ENCODE results near the gene MICAL3. TPM values are rescaled to one million over a fixed set of nuclear protein-coding genes. Genes with fewer than 3 reads are reported as not detected.

MICAL3 gene
- total and polyA plus RNA-seq, 2 donors, result 2.7 to 4.0 TPM

- H3K4me3 ChIP-seq (ENCODE audit: low read length in 2 of 2), result no peak overlapping the region
- DNase-seq (ENCODE audit: low read depth in 6 of 9, low spot score in 9 of 9), result no peak
- WGBS, result 97% methylated on average over 13 of the region's 13 CpGs
- no peak overlapping the region for H3K27ac ChIP-seq (ENCODE audit: low read depth in 1 of 2, low read length in 1 of 2)
- no peaks in the 10 kb centered on the region for H3K9me3 ChIP-seq (ENCODE audit: control insufficient read depth in 2 of 2, insufficient read depth in 1 of 2, low read length in 1 of 2)
- H3K27me3 ChIP-seq (ENCODE audit: control insufficient read depth in 2 of 2, insufficient read depth in 1 of 2, low read length in 1 of 2), result no peaks in the 10 kb centered on the region
- no peaks in the 10 kb centered on the region for H3K4me1 ChIP-seq (ENCODE audit: control insufficient read depth in 2 of 2, insufficient read depth in 2 of 2, low read length in 2 of 2)
- peaks cover 0 to 10% of the 10 kb centered on the region in 2 donors for H3K36me3 ChIP-seq (ENCODE audit: control insufficient read depth in 2 of 2, insufficient read depth in 2 of 2, low read length in 1 of 2)
Measured at GRCh38 chr22:17753401-17753989, 270.9 kb downstream of the MICAL3 start.

GRCh38 chr22:17751596-17751995 lies 272.8 kb downstream of the MICAL3 start:
- DNase-seq (ENCODE audit: low read depth in 6 of 9, low spot score in 9 of 9), result no peak
- H3K27me3 ChIP-seq (ENCODE audit: control insufficient read depth in 2 of 2, insufficient read depth in 1 of 2, low read length in 1 of 2), result no peaks in the 10 kb centered on the region
- H3K36me3 ChIP-seq (ENCODE audit: control insufficient read depth in 2 of 2, insufficient read depth in 2 of 2, low read length in 1 of 2), result peaks cover 0 to 10% of the 10 kb centered on the region in 2 donors
- H3K27ac ChIP-seq (ENCODE audit: low read depth in 1 of 2, low read length in 1 of 2), result no peak overlapping the region
- H3K9me3 ChIP-seq (ENCODE audit: control insufficient read depth in 2 of 2, insufficient read depth in 1 of 2, low read length in 1 of 2), result no peaks in the 10 kb centered on the region
- no peaks in the 10 kb centered on the region for H3K4me1 ChIP-seq (ENCODE audit: control insufficient read depth in 2 of 2, insufficient read depth in 2 of 2, low read length in 2 of 2)
- 81% methylated on average over 6 of the region's 6 CpGs for WGBS
- H3K4me3 ChIP-seq (ENCODE audit: low read length in 2 of 2), result no peak overlapping the region

- Histone ChIP-seq H3K9me3 (ENCODE audit: control insufficient read depth in 2 of 2, insufficient read depth in 1 of 2, low read length in 1 of 2) (no peaks in the 10 kb centered on the region), H3K4me3 (ENCODE audit: low read length in 2 of 2) (no peak overlapping the region), H3K36me3 (ENCODE audit: control insufficient read depth in 2 of 2, insufficient read depth in 2 of 2, low read length in 1 of 2) (peaks cover 0 to 10% of the 10 kb centered on the region in 2 donors), H3K4me1 (ENCODE audit: control insufficient read depth in 2 of 2, insufficient read depth in 2 of 2, low read length in 2 of 2) (no peaks in the 10 kb centered on the region), H3K27me3 (ENCODE audit: control insufficient read depth in 2 of 2, insufficient read depth in 1 of 2, low read length in 1 of 2) (no peaks in the 10 kb centered on the region), H3K27ac (ENCODE audit: low read depth in 1 of 2, low read length in 1 of 2) (no peak overlapping the region)
- WGBS, result 97% methylated on average over 35 of the region's 35 CpGs
- no peak for DNase-seq (ENCODE audit: low read depth in 6 of 9, low spot score in 9 of 9)
Measured at GRCh38 chr22:17749605-17750395, 274.6 kb downstream of the MICAL3 start.

- Histone ChIP-seq H3K4me1 (ENCODE audit: control insufficient read depth in 2 of 2, insufficient read depth in 2 of 2, low read length in 2 of 2) (no peaks in the 10 kb centered on the region), H3K27me3 (ENCODE audit: control insufficient read depth in 2 of 2, insufficient read depth in 1 of 2, low read length in 1 of 2) (no peaks in the 10 kb centered on the region), H3K36me3 (ENCODE audit: control insufficient read depth in 2 of 2, insufficient read depth in 2 of 2, low read length in 1 of 2) (peaks cover 0 to 14% of the 10 kb centered on the region in 2 donors), H3K9me3 (ENCODE audit: control insufficient read depth in 2 of 2, insufficient read depth in 1 of 2, low read length in 1 of 2) (no peaks in the 10 kb centered on the region), H3K4me3 (ENCODE audit: low read length in 2 of 2) (no peak overlapping the region), H3K27ac (ENCODE audit: low read depth in 1 of 2, low read length in 1 of 2) (no peak overlapping the region)
- no peak for DNase-seq (ENCODE audit: low read depth in 6 of 9, low spot score in 9 of 9)
- 94% methylated on average over 40 of the region's 40 CpGs for WGBS
Measured at GRCh38 chr22:17748555-17749353, 275.6 kb downstream of the MICAL3 start.

- WGBS, result 97% methylated on average over 10 of the region's 10 CpGs
- Histone ChIP-seq H3K4me1 (ENCODE audit: control insufficient read depth in 2 of 2, insufficient read depth in 2 of 2, low read length in 2 of 2) (peaks cover 0 to 3% of the 10 kb centered on the region in 2 donors), H3K27me3 (ENCODE audit: control insufficient read depth in 2 of 2, insufficient read depth in 1 of 2, low read length in 1 of 2) (no peaks in the 10 kb centered on the region), H3K36me3 (ENCODE audit: control insufficient read depth in 2 of 2, insufficient read depth in 2 of 2, low read length in 1 of 2) (peaks cover 0 to 20% of the 10 kb centered on the region in 2 donors), H3K9me3 (ENCODE audit: control insufficient read depth in 2 of 2, insufficient read depth in 1 of 2, low read length in 1 of 2) (no peaks in the 10 kb centered on the region), H3K27ac (ENCODE audit: low read depth in 1 of 2, low read length in 1 of 2) (no peak overlapping the region), H3K4me3 (ENCODE audit: low read length in 2 of 2) (no peak overlapping the region)
- no peak for DNase-seq (ENCODE audit: low read depth in 6 of 9, low spot score in 9 of 9)
Measured at GRCh38 chr22:17746916-17747315, 277.4 kb downstream of the MICAL3 start.

- peaks cover under 1 to 20% of the 10 kb centered on the region in 2 donors for H3K36me3 ChIP-seq (ENCODE audit: control insufficient read depth in 2 of 2, insufficient read depth in 2 of 2, low read length in 1 of 2)
- H3K27me3 ChIP-seq (ENCODE audit: control insufficient read depth in 2 of 2, insufficient read depth in 1 of 2, low read length in 1 of 2), result no peaks in the 10 kb centered on the region
- 93% methylated on average over 7 of the region's 7 CpGs for WGBS
Measured at GRCh38 chr22:17744430-17744829, 279.9 kb downstream of the MICAL3 start.

GRCh38 chr22:17743661-17744411 lies 280.5 kb downstream of the MICAL3 start:
- Histone ChIP-seq H3K27me3 (ENCODE audit: control insufficient read depth in 2 of 2, insufficient read depth in 1 of 2, low read length in 1 of 2) (no peaks in the 10 kb centered on the region), H3K9me3 (ENCODE audit: control insufficient read depth in 2 of 2, insufficient read depth in 1 of 2, low read length in 1 of 2) (no peaks in the 10 kb centered on the region), H3K27ac (ENCODE audit: low read depth in 1 of 2, low read length in 1 of 2) (no peak overlapping the region), H3K4me1 (ENCODE audit: control insufficient read depth in 2 of 2, insufficient read depth in 2 of 2, low read length in 2 of 2) (peaks cover 0 to 3% of the 10 kb centered on the region in 2 donors), H3K36me3 (ENCODE audit: control insufficient read depth in 2 of 2, insufficient read depth in 2 of 2, low read length in 1 of 2) (peaks cover 5 to 24% of the 10 kb centered on the region in 2 donors), H3K4me3 (ENCODE audit: low read length in 2 of 2) (no peak overlapping the region)
- 95% methylated on average over 25 of the region's 25 CpGs for WGBS
- DNase-seq (ENCODE audit: low read depth in 6 of 9, low spot score in 9 of 9), result no peak

More at GRCh38 chr22:17744430-17744829, 279.9 kb downstream of the MICAL3 start:
- Histone ChIP-seq H3K9me3 (ENCODE audit: control insufficient read depth in 2 of 2, insufficient read depth in 1 of 2, low read length in 1 of 2) (no peaks in the 10 kb centered on the region), H3K27ac (ENCODE audit: low read depth in 1 of 2, low read length in 1 of 2) (no peak overlapping the region), H3K4me3 (ENCODE audit: low read length in 2 of 2) (no peak overlapping the region), H3K4me1 (ENCODE audit: control insufficient read depth in 2 of 2, insufficient read depth in 2 of 2, low read length in 2 of 2) (peaks cover 0 to 3% of the 10 kb centered on the region in 2 donors)
- no peak for DNase-seq (ENCODE audit: low read depth in 6 of 9, low spot score in 9 of 9)

- Histone ChIP-seq H3K4me3 (ENCODE audit: low read length in 2 of 2) (no peak overlapping the region), H3K36me3 (ENCODE audit: control insufficient read depth in 2 of 2, insufficient read depth in 2 of 2, low read length in 1 of 2) (peaks cover 18 to 32% of the 10 kb centered on the region in 2 donors), H3K4me1 (ENCODE audit: control insufficient read depth in 2 of 2, insufficient read depth in 2 of 2, low read length in 2 of 2) (peaks cover 0 to 3% of the 10 kb centered on the region in 2 donors), H3K9me3 (ENCODE audit: control insufficient read depth in 2 of 2, insufficient read depth in 1 of 2, low read length in 1 of 2) (no peaks in the 10 kb centered on the region), H3K27me3 (ENCODE audit: control insufficient read depth in 2 of 2, insufficient read depth in 1 of 2, low read length in 1 of 2) (no peaks in the 10 kb centered on the region), H3K27ac (ENCODE audit: low read depth in 1 of 2, low read length in 1 of 2) (no peak overlapping the region)
- 76% methylated on average over 9 of the region's 9 CpGs for WGBS
- DNase-seq (ENCODE audit: low read depth in 6 of 9, low spot score in 9 of 9), result peak; percentile 26 to 76 (median 47)
Measured at GRCh38 chr22:17742527-17742902, 281.8 kb downstream of the MICAL3 start.
